NCI-H526 treated with DMSO at 0.1 percent for 48 hours (cell line): ENCODE data around the gene GLTP.
"Not testable (repeated sequence)": the region's sequence is repeated elsewhere in the genome, so short reads cannot be mapped to it uniquely, and the experiment has no call there.

Experiments used
- DNase-seq: peaks from one replicate; lab custom pipeline; 2025; lab: John Stamatoyannopoulos, UW

GLTP gene

DNA sequence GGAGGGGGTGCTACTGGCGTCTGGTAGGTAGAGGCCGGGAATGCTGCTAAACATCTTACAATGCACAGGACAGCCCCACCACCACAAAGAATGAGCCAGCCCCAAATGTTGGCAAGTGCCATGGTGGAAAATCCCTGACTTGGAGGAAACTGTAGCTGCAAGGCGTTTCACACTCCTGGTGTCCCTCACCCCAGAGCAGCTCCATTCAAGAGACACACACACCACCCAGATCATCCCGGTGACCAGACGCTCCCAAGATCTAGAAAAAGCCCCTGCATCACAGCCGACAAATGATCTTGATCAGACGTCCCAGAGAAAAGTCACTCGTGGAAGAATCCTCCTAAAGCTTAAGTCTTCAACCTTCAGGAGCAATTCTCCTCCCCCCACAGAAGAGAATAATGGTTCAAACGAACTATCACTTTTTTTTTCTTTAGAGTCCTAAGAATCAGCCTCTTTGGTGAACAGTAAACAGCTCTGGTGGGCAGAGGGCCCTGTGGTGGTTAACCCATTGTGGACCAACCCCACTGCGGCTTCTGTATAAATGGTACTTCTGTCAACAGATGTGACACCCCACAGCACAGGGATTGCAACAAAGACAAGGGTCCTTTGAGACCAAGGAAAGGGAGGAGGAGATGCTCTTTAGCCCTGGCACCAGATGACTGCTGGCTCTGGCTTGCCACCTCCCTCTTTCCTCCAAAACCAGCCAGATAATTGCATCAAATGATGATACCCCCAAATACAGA, 2.7 kb downstream of the GLTP start:
- no peak for DNase-seq

DNA sequence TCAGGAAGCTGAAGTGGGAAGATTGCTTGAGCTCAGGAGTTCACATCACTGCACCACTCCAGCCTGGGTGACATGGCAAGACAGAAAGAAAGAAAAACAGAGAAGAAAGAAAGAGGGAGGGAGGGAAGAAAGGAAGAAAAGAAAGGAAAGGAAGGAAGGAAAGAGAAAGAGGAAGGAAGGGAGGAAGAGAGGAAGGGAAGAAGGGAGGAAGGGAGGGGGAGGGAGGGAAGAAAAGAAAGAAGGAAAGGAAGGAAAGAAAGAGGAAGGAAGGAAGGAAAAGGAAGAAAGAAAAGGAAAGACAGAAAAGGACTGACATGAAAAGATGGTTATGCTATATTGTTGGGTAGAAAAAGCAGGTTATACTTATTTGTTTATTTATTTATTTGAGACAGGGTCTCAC, 3.9 kb downstream of the GLTP start:
- no peak for DNase-seq

GRCh38 chr12:109875572-109876131, 4.7 kb downstream of the GLTP start:
- DNase-seq = peak; percentile 7

GRCh38 chr12:109873653-109874052, 6.7 kb downstream of the GLTP start:
- no peak for DNase-seq

DNA sequence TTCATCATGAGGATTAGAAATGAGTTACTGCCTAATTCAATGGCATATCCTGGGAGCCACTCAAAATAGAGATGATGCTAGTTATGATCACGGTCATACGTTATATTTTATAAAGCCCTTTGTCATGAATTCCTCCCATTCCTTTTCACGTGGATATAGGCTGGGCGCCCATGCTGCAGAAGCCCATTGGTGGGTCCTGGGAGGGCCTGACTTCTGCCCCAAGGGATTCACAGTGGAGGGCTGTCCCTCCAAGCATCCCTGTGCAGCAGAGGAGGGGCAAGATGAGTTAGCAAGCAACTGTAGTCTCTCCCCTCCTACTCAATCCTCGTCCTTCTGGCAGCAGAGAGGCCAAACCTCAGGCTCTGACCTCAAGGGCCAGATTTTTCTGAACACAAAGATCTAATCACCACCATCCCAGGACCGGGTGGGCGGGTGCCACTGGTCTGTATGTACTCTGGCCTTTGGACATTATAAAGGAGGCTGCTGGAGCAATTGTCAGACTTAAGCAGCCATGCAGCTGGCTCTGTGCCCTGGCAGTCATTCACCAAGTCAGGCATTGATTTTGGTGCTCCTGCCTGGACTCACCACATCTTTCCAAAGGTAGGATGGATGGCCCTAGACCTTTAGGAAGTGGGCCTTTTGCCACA, 8.6 kb downstream of the GLTP start:
- DNase-seq = no peak

GRCh38 chr12:109870648-109871047, 9.7 kb downstream of the GLTP start:
- no peak for DNase-seq

- DNase-seq = no peak
Observed at GRCh38 chr12:109868182-109869051, 11.9 kb downstream of the GLTP start.

- DNase-seq = no peak
Observed at GRCh38 chr12:109864916-109865315, 15.4 kb downstream of the GLTP start.

GRCh38 chr12:109863847-109864712, 16.3 kb downstream of the GLTP start:
- no peak for DNase-seq

- DNase-seq = not testable (repeated sequence)
Observed at GRCh38 chr12:109862491-109862890, 17.9 kb downstream of the GLTP start.

- no peak for DNase-seq
Observed at GRCh38 chr12:109861689-109862314, 18.5 kb downstream of the GLTP start.

DNA sequence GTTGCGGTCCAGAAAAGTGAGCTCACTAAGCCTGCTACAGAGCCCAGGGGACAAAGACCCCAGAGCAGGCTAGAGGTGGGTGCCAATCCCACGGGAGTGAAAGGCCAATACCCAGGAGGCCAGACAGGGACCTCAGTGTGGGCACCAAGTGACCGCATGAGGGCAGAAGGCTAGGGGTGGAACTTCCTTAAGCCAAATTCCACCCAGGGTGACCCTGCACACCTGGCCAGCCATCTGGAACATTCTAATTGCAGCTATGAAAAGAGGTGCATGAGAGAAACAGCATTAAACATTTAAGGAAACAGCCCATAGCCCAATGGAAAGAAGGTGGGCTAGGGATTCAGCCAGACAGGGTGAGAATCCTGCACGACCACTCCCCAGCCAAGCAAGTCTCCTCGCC, 19.4 kb downstream of the GLTP start:
- no peak for DNase-seq

- no peak for DNase-seq
Observed at GRCh38 chr12:109858764-109859163, 21.6 kb downstream of the GLTP start.

GRCh38 chr12:109857715-109858114, 22.6 kb downstream of the GLTP start:
- DNase-seq = no peak

DNA sequence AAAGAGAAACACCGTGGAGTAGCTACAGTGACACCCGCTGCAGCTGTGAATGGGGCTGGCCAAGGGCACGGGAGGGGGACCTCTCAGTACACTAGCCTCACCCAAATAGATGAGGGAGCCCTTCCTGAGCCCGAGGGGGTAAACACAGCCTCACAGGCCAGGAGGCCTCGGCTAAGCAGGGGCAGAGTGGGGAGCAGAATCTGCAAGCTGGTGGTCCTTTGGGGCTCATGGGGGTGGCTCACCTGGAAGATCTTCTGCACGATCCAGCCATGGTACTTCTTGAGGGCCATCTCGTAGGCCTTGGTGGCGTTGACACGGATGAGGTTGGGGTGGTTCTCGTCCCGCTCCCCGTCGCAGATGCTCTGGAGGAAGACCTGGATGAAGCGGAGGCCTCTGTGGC, 25.0 kb downstream of the GLTP start:
- no peak for DNase-seq

DNA sequence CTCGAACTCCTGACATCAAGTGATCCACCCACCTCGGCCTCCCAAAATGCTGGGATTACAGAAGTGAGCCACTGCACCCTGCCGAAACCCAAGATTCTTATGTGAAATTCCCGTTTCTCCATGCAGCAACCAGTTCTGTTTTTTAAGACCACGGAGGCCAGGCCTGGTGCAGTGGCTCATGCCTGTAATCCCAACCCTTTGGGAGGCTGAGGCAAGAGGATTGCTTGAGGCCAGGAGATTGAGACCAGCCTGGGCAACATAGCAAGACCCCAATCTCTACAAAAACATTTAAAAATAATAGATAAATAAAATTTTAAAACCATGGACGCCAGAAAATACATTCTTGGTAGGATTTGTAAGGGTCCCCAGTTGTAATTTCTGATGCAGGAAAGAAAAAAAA, 29.8 kb downstream of the GLTP start:
- not testable (repeated sequence) for DNase-seq

GRCh38 chr12:109847142-109847735, 33.1 kb downstream of the GLTP start:
- no peak for DNase-seq

DNA sequence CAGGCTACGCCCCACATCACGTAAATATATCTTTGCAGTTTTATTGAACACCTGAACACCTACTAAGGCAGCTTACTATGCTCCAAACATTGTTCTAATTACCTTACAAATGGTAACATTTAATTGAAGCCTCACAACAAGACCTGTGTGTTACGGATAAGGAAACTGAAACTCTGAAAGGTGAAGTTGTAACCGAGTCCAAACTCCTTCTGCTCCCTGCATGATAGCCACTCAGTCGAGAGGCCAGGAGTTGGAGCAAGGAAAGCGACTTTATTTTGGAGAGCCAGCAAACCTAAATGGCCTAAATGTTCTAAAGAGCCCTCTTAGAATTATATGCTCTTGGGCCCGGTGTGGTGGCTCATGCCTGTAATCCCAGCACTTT, 34.5 kb downstream of the GLTP start:
- DNase-seq = no peak

DNA sequence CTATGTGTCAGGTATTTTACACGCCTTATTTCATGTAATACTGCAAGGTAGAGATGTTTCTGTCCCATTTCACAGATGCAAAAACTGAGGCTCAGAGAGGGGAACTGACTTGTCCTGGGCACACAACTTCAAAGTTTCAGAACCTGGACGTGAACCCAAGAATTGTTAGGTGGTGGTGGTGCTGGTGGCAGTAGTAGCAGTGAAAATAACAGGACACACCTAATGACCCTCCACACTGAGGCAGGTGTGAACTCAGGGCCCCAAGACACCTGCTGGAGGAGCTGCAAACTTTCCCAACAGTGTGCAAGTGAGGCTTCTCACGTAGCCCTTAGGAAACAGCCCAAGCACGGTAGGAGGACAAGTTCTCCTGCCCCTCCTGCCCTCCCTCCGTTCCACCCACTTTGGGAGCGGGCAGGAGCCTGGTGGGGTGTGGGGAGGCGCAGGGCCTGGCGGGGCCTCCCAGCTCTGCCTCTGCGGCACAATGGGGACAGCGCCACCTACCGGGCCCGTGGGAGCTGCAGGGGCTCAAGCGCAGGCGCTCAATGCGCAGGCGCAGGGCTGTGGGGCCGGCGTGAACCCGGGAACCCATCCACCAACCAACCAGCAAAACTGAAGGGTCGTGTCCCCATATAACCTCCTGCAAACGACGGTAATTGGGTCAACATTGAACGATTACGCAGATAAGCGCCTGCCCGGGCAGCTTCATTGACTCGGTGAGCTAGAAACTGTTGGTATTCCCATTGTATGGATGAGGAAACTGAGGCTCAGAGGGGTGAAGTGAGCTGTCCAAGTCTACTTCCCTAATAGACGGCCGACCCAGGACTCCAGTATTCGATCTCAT, 35.1 kb downstream of the GLTP start:
- DNase-seq = peak; percentile 18

- no peak for DNase-seq
Observed at GRCh38 chr12:109844091-109844490, 36.2 kb downstream of the GLTP start.
